ENCODE measurements around the gene SFRP5.

SFRP5 gene

GRCh38 chr10:97812696-97813095, 40.9 kb upstream of the SFRP5 start:
- no peak for ATAC-seq
- TF ChIP-seq ARNTL (CRISPR knock-in tag; IDR thresholded peaks at IDR 0.05; ENCODE audit: borderline replicate concordance, low read depth), result no peak
- TF ChIP-seq, protein P1, sequence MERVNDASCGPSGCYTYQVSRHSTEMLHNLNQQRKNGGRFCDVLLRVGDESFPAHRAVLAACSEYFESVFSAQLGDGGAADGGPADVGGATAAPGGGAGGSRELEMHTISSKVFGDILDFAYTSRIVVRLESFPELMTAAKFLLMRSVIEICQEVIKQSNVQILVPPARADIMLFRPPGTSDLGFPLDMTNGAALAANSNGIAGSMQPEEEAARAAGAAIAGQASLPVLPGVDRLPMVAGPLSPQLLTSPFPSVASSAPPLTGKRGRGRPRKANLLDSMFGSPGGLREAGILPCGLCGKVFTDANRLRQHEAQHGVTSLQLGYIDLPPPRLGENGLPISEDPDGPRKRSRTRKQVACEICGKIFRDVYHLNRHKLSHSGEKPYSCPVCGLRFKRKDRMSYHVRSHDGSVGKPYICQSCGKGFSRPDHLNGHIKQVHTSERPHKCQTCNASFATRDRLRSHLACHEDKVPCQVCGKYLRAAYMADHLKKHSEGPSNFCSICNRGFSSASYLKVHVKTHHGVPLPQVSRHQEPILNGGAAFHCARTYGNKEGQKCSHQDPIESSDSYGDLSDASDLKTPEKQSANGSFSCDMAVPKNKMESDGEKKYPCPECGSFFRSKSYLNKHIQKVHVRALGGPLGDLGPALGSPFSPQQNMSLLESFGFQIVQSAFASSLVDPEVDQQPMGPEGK (CRISPR knock-in tag; IDR thresholded peaks at IDR 0.05; ENCODE audit: borderline replicate concordance), result no peak
- no peak for TF ChIP-seq SNAI2 (CRISPR knock-in tag; IDR thresholded peaks at IDR 0.05)
- no peak for TF ChIP-seq BACH2 (CRISPR knock-in tag; IDR thresholded peaks at IDR 0.05; ENCODE audit: borderline replicate concordance)

GRCh38 chr10:97811958-97812357, 40.2 kb upstream of the SFRP5 start:
- no peak for ATAC-seq
- TF ChIP-seq ZFP3 (CRISPR knock-in tag; IDR thresholded peaks at IDR 0.05) (no peak), GLIS3 (CRISPR knock-in tag; IDR thresholded peaks at IDR 0.05) (no peak), TSHZ2 (CRISPR knock-in tag; IDR thresholded peaks at IDR 0.05) (no peak), RARB (CRISPR knock-in tag; IDR thresholded peaks at IDR 0.05) (no peak), ESRRG (CRISPR knock-in tag; IDR thresholded peaks at IDR 0.05) (no peak), ZFP30 (CRISPR knock-in tag; IDR thresholded peaks at IDR 0.05) (no peak), OSR1 (CRISPR knock-in tag; IDR thresholded peaks at IDR 0.05) (no peak), TOX (CRISPR knock-in tag; IDR thresholded peaks at IDR 0.05; ENCODE audit: borderline replicate concordance) (no peak), CSDC2 (CRISPR knock-in tag; IDR thresholded peaks at IDR 0.05) (no peak), ZNF565 (CRISPR knock-in tag; conservative IDR thresholded peaks at IDR 0.05; ENCODE audit: low read depth) (no peak), ARNTL (CRISPR knock-in tag; IDR thresholded peaks at IDR 0.05; ENCODE audit: borderline replicate concordance, low read depth) (no peak), PPARA (CRISPR knock-in tag; IDR thresholded peaks at IDR 0.05; ENCODE audit: borderline replicate concordance) (no peak), ISL1 (CRISPR knock-in tag; IDR thresholded peaks at IDR 0.05) (no peak)
- TF ChIP-seq, protein P2, sequence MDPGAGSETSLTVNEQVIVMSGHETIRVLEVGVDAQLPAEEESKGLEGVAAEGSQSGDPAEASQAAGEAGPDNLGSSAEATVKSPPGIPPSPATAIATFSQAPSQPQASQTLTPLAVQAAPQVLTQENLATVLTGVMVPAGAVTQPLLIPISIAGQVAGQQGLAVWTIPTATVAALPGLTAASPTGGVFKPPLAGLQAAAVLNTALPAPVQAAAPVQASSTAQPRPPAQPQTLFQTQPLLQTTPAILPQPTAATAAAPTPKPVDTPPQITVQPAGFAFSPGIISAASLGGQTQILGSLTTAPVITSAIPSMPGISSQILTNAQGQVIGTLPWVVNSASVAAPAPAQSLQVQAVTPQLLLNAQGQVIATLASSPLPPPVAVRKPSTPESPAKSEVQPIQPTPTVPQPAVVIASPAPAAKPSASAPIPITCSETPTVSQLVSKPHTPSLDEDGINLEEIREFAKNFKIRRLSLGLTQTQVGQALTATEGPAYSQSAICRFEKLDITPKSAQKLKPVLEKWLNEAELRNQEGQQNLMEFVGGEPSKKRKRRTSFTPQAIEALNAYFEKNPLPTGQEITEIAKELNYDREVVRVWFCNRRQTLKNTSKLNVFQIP (CRISPR knock-in tag; IDR thresholded peaks at IDR 0.05; ENCODE audit: borderline replicate concordance, low read depth), result no peak
- TF ChIP-seq, protein P1 (CRISPR knock-in tag; IDR thresholded peaks at IDR 0.05; ENCODE audit: borderline replicate concordance), result no peak
- TF ChIP-seq, protein P3, sequence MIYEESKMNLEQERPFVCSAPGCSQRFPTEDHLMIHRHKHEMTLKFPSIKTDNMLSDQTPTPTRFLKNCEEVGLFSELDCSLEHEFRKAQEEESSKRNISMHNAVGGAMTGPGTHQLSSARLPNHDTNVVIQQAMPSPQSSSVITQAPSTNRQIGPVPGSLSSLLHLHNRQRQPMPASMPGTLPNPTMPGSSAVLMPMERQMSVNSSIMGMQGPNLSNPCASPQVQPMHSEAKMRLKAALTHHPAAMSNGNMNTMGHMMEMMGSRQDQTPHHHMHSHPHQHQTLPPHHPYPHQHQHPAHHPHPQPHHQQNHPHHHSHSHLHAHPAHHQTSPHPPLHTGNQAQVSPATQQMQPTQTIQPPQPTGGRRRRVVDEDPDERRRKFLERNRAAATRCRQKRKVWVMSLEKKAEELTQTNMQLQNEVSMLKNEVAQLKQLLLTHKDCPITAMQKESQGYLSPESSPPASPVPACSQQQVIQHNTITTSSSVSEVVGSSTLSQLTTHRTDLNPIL (CRISPR knock-in tag; IDR thresholded peaks at IDR 0.05; ENCODE audit: low read depth), result no peak
- TF ChIP-seq, protein P4, sequence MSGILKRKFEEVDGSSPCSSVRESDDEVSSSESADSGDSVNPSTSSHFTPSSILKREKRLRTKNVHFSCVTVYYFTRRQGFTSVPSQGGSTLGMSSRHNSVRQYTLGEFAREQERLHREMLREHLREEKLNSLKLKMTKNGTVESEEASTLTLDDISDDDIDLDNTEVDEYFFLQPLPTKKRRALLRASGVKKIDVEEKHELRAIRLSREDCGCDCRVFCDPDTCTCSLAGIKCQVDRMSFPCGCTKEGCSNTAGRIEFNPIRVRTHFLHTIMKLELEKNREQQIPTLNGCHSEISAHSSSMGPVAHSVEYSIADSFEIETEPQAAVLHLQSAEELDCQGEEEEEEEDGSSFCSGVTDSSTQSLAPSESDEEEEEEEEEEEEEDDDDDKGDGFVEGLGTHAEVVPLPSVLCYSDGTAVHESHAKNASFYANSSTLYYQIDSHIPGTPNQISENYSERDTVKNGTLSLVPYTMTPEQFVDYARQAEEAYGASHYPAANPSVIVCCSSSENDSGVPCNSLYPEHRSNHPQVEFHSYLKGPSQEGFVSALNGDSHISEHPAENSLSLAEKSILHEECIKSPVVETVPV (CRISPR knock-in tag; IDR thresholded peaks at IDR 0.05), result no peak

- ATAC-seq, result no peak
- TF ChIP-seq ZNF70 (CRISPR knock-in tag; IDR thresholded peaks at IDR 0.05), result no peak
- no peak for TF ChIP-seq ZNF8 (CRISPR knock-in tag; IDR thresholded peaks at IDR 0.05)
- no peak for TF ChIP-seq RARB (CRISPR knock-in tag; IDR thresholded peaks at IDR 0.05)
- no peak for TF ChIP-seq ZFP3 (CRISPR knock-in tag; IDR thresholded peaks at IDR 0.05)
- TF ChIP-seq, protein P3 (CRISPR knock-in tag; IDR thresholded peaks at IDR 0.05; ENCODE audit: low read depth), result no peak
- TF ChIP-seq TCF4 (CRISPR knock-in tag; IDR thresholded peaks at IDR 0.05; ENCODE audit: borderline replicate concordance), result no peak
- TF ChIP-seq, protein P1 (CRISPR knock-in tag; IDR thresholded peaks at IDR 0.05; ENCODE audit: borderline replicate concordance), result no peak
These were observed 38.6 kb upstream of the SFRP5 start for GRCh38 chr10:97810446-97810845.
